LNCaP clone FGC (cell line): ENCODE measurements around the gene HOXA7.

Source experiments
- DNase-seq: peaks from one replicate; pipeline ENCODE4 v3.0.0-alpha.2; 2011; ENCODE audit warnings: low read depth
- H3K4me3 ChIP-seq: 2 replicates; pipeline ENCODE4 v1.5.1; 2011; ENCODE audit warnings: mild to moderate bottlenecking, low read depth, low read length, control low read depth
- CTCF ChIP-seq: IDR thresholded peaks from 2 replicates; pipeline ENCODE4 v1.5.1; 2012; ENCODE audit warnings: mild to moderate bottlenecking; ENCODE audit not compliant: control insufficient read depth, insufficient read depth; ENCODE audit errors: extremely low read depth

Gene HOXA7

GRCh38 chr7:27163288-27164044 lies 7.0 kb upstream of the HOXA7 start:
- no peak for DNase-seq
- TF ChIP-seq CTCF, result no peak
- no peak overlapping the region for H3K4me3 ChIP-seq

GRCh38 chr7:27162561-27163287 lies 6.2 kb upstream of the HOXA7 start:
- no peak for TF ChIP-seq CTCF
- DNase-seq, result no peak
- no peak overlapping the region for H3K4me3 ChIP-seq

GRCh38 chr7:27161721-27162560 lies 5.5 kb upstream of the HOXA7 start:
- no peak for DNase-seq
- no peak overlapping the region for H3K4me3 ChIP-seq
- TF ChIP-seq CTCF, result no peak

- H3K4me3 ChIP-seq, result peak overlapping the region; percentile 49
- DNase-seq, result no peak
Measured at GRCh38 chr7:27161214-27161720, 4.8 kb upstream of the HOXA7 start.

GRCh38 chr7:27160546-27161213 lies 4.2 kb upstream of the HOXA7 start:
- no peak for DNase-seq
- TF ChIP-seq CTCF, result peak; percentile 98
- peak overlapping the region; percentile 49 for H3K4me3 ChIP-seq

More at GRCh38 chr7:27161214-27161720, 4.8 kb upstream of the HOXA7 start:
- TF ChIP-seq CTCF, result no peak

GRCh38 chr7:27160145-27160545 lies 3.7 kb upstream of the HOXA7 start:
- DNase-seq, result no peak
- TF ChIP-seq CTCF, result no peak
- H3K4me3 ChIP-seq, result no peak overlapping the region
